CD4-positive, alpha-beta T cell treated with Interleukin-21 for 1 hour (primary cell): Measurements from ENCODE around the gene HEY2.

Experiments used
- DNase-seq: peaks from one replicate; pipeline ENCODE4 v3.0.0-alpha.2; 2020

Gene HEY2

GRCh38 chr6:125745281-125746018 lies 4.0 kb upstream of the HEY2 start:
- no peak for DNase-seq

- no peak for DNase-seq
These were observed 3.4 kb upstream of the HEY2 start for GRCh38 chr6:125746019-125746414.

GRCh38 chr6:125746731-125747588 lies 2.5 kb upstream of the HEY2 start:
- peak; percentile 79 for DNase-seq

GRCh38 chr6:125747589-125748405 lies 1.6 kb upstream of the HEY2 start:
- peak; percentile 15 for DNase-seq

- DNase-seq = peak; percentile 10
These were observed 843 bp upstream of the HEY2 start for GRCh38 chr6:125748406-125749172.

- DNase-seq = no peak
These were observed 646 bp downstream of the HEY2 start for GRCh38 chr6:125749865-125750691.

GRCh38 chr6:125750692-125751333 lies 1.4 kb downstream of the HEY2 start:
- DNase-seq = no peak

- DNase-seq = no peak
These were observed 2.0 kb downstream of the HEY2 start for GRCh38 chr6:125751334-125751916.

- no peak for DNase-seq
These were observed 3.3 kb downstream of the HEY2 start for GRCh38 chr6:125752773-125753172.

GRCh38 chr6:125753218-125753936 lies 3.9 kb downstream of the HEY2 start:
- DNase-seq = peak; percentile 49

- no peak for DNase-seq
These were observed 4.5 kb downstream of the HEY2 start for GRCh38 chr6:125753937-125754259.

- no peak for DNase-seq
These were observed 5.1 kb downstream of the HEY2 start for GRCh38 chr6:125754566-125754965.

GRCh38 chr6:125759184-125759902 lies 9.9 kb downstream of the HEY2 start:
- no peak for DNase-seq

- DNase-seq = no peak
These were observed 10.6 kb downstream of the HEY2 start for GRCh38 chr6:125759959-125760457.

GRCh38 chr6:125764121-125764671 lies 14.8 kb downstream of the HEY2 start:
- no peak for DNase-seq

- DNase-seq = no peak
These were observed 16.5 kb downstream of the HEY2 start for GRCh38 chr6:125765944-125766343.

GRCh38 chr6:125766641-125767040 lies 17.2 kb downstream of the HEY2 start:
- DNase-seq = no peak

- DNase-seq = no peak
These were observed 19.8 kb downstream of the HEY2 start for GRCh38 chr6:125769147-125769783.
